Spleen (tissue), 11 donors: ENCODE measurements around the gene CRYBG1. TPM values are rescaled to one million over a fixed set of nuclear protein-coding genes. Genes with fewer than 3 reads are reported as not detected.

ENCODE experiments used
- DNase-seq: peaks from one replicate; pipeline ENCODE4 v3.0.0-alpha.2; 2020
- H3K27ac ChIP-seq, 8 donors: fragments of 200-600 bp; sonication (generic) in 7 of 8; 1 replicate in 4 of 8; 2 replicates in 4 of 8; pipeline versions ENCODE4 v1.5.0 to v1.8.0; 2016 to 2021; ENCODE audit warnings: inconsistent platforms in 4 of 8, mild to moderate bottlenecking in 4 of 8, moderate library complexity in 1 of 8
- H3K27me3 ChIP-seq, 7 donors: fragments of 200-600 bp; sonication (generic) in 6 of 7; replicated peaks in 1 of 7; 1 replicate in 4 of 7; 2 replicates in 3 of 7; pipeline versions ENCODE4 v1.5.0 to v1.8.0; 2016 to 2021; ENCODE audit warnings: inconsistent platforms in 3 of 7, mild to moderate bottlenecking in 1 of 7
- H3K36me3 ChIP-seq, 6 donors: fragments of 200-600 bp; sonication (generic) in 5 of 6; 1 replicate in 4 of 6; 2 replicates in 2 of 6; pipeline versions ENCODE4 v1.5.0 to v1.8.0; 2016 to 2021; ENCODE audit warnings: inconsistent platforms in 2 of 6
- H3K4me1 ChIP-seq, 6 donors: fragments of 200-600 bp; sonication (generic) in 5 of 6; 1 replicate in 3 of 6; 2 replicates in 3 of 6; pipeline versions ENCODE4 v1.5.0 to v1.8.0; 2016 to 2021; ENCODE audit warnings: inconsistent platforms in 3 of 6
- H3K4me3 ChIP-seq, 8 donors: fragments of 200-600 bp; sonication (generic) in 7 of 8; 1 replicate in 4 of 8; 2 replicates in 4 of 8; pipeline versions ENCODE4 v1.5.0 to v1.8.0; 2016 to 2021; ENCODE audit warnings: inconsistent platforms in 4 of 8, mild to moderate bottlenecking in 4 of 8, moderate library complexity in 2 of 8
- H3K9me3 ChIP-seq, 8 donors: fragments of 200-600 bp; sonication (generic) in 7 of 8; 1 replicate in 4 of 8; 2 replicates in 4 of 8; pipeline versions ENCODE4 v1.5.0 to v1.8.0; 2016 to 2021; ENCODE audit warnings: inconsistent platforms in 4 of 8
- CTCF ChIP-seq, 11 experiments: fragments of 200-600 bp in 7 of 11; fragments of 450-650 bp in 4 of 11; sonication (generic) in 4 of 11; IDR thresholded peaks in 8 of 11; conservative IDR thresholded peaks in 3 of 11; 1 replicate in 7 of 11; 2 replicates in 4 of 11; pipeline versions ENCODE4 v1.4.0 to v1.8.0; 2016 to 2021; ENCODE audit warnings: antibody characterized with exemption in 11 of 11, inconsistent platforms in 4 of 11, mild to moderate bottlenecking in 1 of 11
- POLR2A ChIP-seq, 3 donors: fragments of 450-650 bp; IDR thresholded peaks; one replicate each; pipeline ENCODE4 v1.5.1; 2017; ENCODE audit warnings: antibody characterized with exemption in 3 of 3, mild to moderate bottlenecking in 1 of 3
- POLR2AphosphoS5 ChIP-seq, 3 donors: sonication (generic); formaldehyde crosslinking; IDR thresholded peaks; one replicate each; pipeline ENCODE4 v1.5.1; 2017; ENCODE audit warnings: antibody characterized with exemption in 3 of 3
- WGBS, 5 donors: extraction: QIAGEN DNeasy Blood & Tissue Kit in 3 of 5; methylation state at CpG; one replicate each; pipeline versions ENCODE4 v1.1.5 to v1.1.7; 2013 to 2018; 5-methylcytosine and 5-hydroxymethylcytosine counted together
- intact Hi-C: fragments of 100-400 bp; cut with DNase I; formaldehyde crosslinking; loops from one replicate; pipeline ENCODE4 v1.15.0; 2023; ENCODE audit warnings: low total_unique reads
- polyA plus RNA-seq, 3 donors: library from polyadenylated mRNA; stranded (reverse); fragments of 200-250 nt; gene quantifications; one replicate each; pipeline ENCODE4 v1.2.1, GENCODE V29; 2013
- total RNA-seq, 7 donors: library from RNA; depleted of rRNA in 3 of 7; stranded (reverse); fragments of >200 nt in 3 of 7; fragmentation: NEBNext Ultra II Directional in 4 of 7; extraction: Animal tissue kit (Norgen Biotek cat#: 25700) in 4 of 7; gene quantifications; one replicate each; pipeline versions ENCODE4 v1.1.0 to v1.2.1, GENCODE V29; 2016 to 2021
- donor health status: healthy with polysubstance abuse.
- donor health status: DM: no; HTN: no; CAD: no; lungs with moderate emphysema.
- donor health status: DM: no; HTN: no; CAD: no.
- donor health status: Bipolar disorder and iron deficiency.
- donor health status: healthy.
- donor health status: DM: no; HTN: no; CAD: no.
- donor health status: DM: yes; HTN: yes; CAD: no.

CRYBG1 gene
- total and polyA plus RNA-seq, 10 donors: 5.6 to 39.1 (median 28.1) TPM

- H3K36me3 ChIP-seq: no peaks in the 10 kb centered on the region
- no peak for DNase-seq
- peaks cover 0 to 7% (median 0%) of the 10 kb centered on the region in 7 donors for H3K27me3 ChIP-seq
- TF ChIP-seq CTCF (IDR thresholded peaks at IDR 0.05 in 8 of 11, conservative IDR thresholded peaks at IDR 0.05 in 3 of 11) (no peak), POLR2A (IDR thresholded peaks at IDR 0.05) (no peak), POLR2AphosphoS5 (IDR thresholded peaks at IDR 0.05) (no peak)
- no peak overlapping the region for H3K27ac ChIP-seq
- H3K4me1 ChIP-seq: no peaks in the 10 kb centered on the region
- H3K9me3 ChIP-seq: no peaks in the 10 kb centered on the region
- WGBS, 5 donors: 45 to 58% (median 55%) methylated on average over 2 of the region's 2 CpGs
- intact Hi-C loops: no loop called here
- no peak overlapping the region for H3K4me3 ChIP-seq
Measured at GRCh38 chr6:106419900-106420613, 59.5 kb downstream of the CRYBG1 start.

GRCh38 chr6:106421496-106421895, 61.0 kb downstream of the CRYBG1 start:
- Histone ChIP-seq H3K27ac (no peak overlapping the region), H3K9me3 (no peaks in the 10 kb centered on the region), H3K27me3 (peaks cover 0 to 7% (median 0%) of the 10 kb centered on the region in 7 donors), H3K4me3 (no peak overlapping the region), H3K4me1 (no peaks in the 10 kb centered on the region), H3K36me3 (no peaks in the 10 kb centered on the region)
- WGBS, 5 donors: 90 to 98% (median 94%) methylated on average over 2 of the region's 2 CpGs
- DNase-seq: no peak
- no peak for TF ChIP-seq POLR2A (IDR thresholded peaks at IDR 0.05)
- TF ChIP-seq CTCF (IDR thresholded peaks at IDR 0.05 in 8 of 11, conservative IDR thresholded peaks at IDR 0.05 in 3 of 11): no peak
- no peak for TF ChIP-seq POLR2AphosphoS5 (IDR thresholded peaks at IDR 0.05)
- intact Hi-C loops: no loop called here

GRCh38 chr6:106422534-106422933, 62.0 kb downstream of the CRYBG1 start:
- no peak for DNase-seq
- intact Hi-C loops: no loop called here

More at GRCh38 chr6:106422534-106422933, 62.0 kb downstream of the CRYBG1 start:
- H3K4me1 ChIP-seq: no peaks in the 10 kb centered on the region
- peaks cover 0 to 2% (median 0%) of the 10 kb centered on the region in 7 donors for H3K27me3 ChIP-seq
- no peaks in the 10 kb centered on the region for H3K9me3 ChIP-seq
- H3K36me3 ChIP-seq: no peaks in the 10 kb centered on the region
- no peak overlapping the region for H3K27ac ChIP-seq
- H3K4me3 ChIP-seq: no peak overlapping the region
- no peak for TF ChIP-seq POLR2AphosphoS5 (IDR thresholded peaks at IDR 0.05)
- TF ChIP-seq POLR2A (IDR thresholded peaks at IDR 0.05): no peak
- TF ChIP-seq CTCF (IDR thresholded peaks at IDR 0.05 in 8 of 11, conservative IDR thresholded peaks at IDR 0.05 in 3 of 11): no peak
